ENCODE results near the gene USP32.

Gene USP32

GRCh38 chr17:60174035-60174434 lies 217.9 kb downstream of the USP32 start:
- no peak for DNase-seq (ENCODE audit: low read depth)

- DNase-seq (ENCODE audit: low read depth) = no peak
Measured at GRCh38 chr17:60173304-60173819, 218.6 kb downstream of the USP32 start.

- no peak for DNase-seq (ENCODE audit: low read depth)
Measured at GRCh38 chr17:60171753-60172079, 220.2 kb downstream of the USP32 start.

- DNase-seq (ENCODE audit: low read depth) = no peak
Measured at GRCh38 chr17:60170835-60171752, 220.8 kb downstream of the USP32 start.

GRCh38 chr17:60169921-60170817 lies 221.8 kb downstream of the USP32 start:
- DNase-seq (ENCODE audit: low read depth) = no peak

- DNase-seq (ENCODE audit: low read depth) = no peak
Measured at GRCh38 chr17:60168654-60169053, 223.3 kb downstream of the USP32 start.

GRCh38 chr17:60167065-60167741 lies 224.7 kb downstream of the USP32 start:
- no peak for DNase-seq (ENCODE audit: low read depth)

- no peak for DNase-seq (ENCODE audit: low read depth)
Measured at GRCh38 chr17:60165971-60166370, 226.0 kb downstream of the USP32 start.

- no peak for DNase-seq (ENCODE audit: low read depth)
Measured at GRCh38 chr17:60165223-60165622, 226.7 kb downstream of the USP32 start.

GRCh38 chr17:60164697-60165096 lies 227.2 kb downstream of the USP32 start:
- DNase-seq (ENCODE audit: low read depth) = no peak

GRCh38 chr17:60164164-60164563 lies 227.8 kb downstream of the USP32 start:
- DNase-seq (ENCODE audit: low read depth) = no peak

- DNase-seq (ENCODE audit: low read depth) = no peak
Measured at GRCh38 chr17:60163108-60163784, 228.7 kb downstream of the USP32 start.

GRCh38 chr17:60161598-60162330 lies 230.2 kb downstream of the USP32 start:
- no peak for DNase-seq (ENCODE audit: low read depth)

GRCh38 chr17:60160829-60161501 lies 231.0 kb downstream of the USP32 start:
- no peak for DNase-seq (ENCODE audit: low read depth)

- no peak for DNase-seq (ENCODE audit: low read depth)
Measured at GRCh38 chr17:60159479-60159866, 232.5 kb downstream of the USP32 start.

GRCh38 chr17:60158751-60159478 lies 233.0 kb downstream of the USP32 start:
- no peak for DNase-seq (ENCODE audit: low read depth)

GRCh38 chr17:60157487-60158040 lies 234.4 kb downstream of the USP32 start:
- DNase-seq (ENCODE audit: low read depth) = no peak

- DNase-seq (ENCODE audit: low read depth) = no peak
Measured at GRCh38 chr17:60156746-60157145, 235.2 kb downstream of the USP32 start.

- no peak for DNase-seq (ENCODE audit: low read depth)
Measured at GRCh38 chr17:60155815-60156214, 236.1 kb downstream of the USP32 start.

All from stimulated activated CD8-positive, alpha-beta memory T cell treated with anti-CD3 and anti-CD28 coated beads, Interleukin-4, amount 100 ng/mL, for 24 hours (primary cell).